OCI-LY3 (cell line): ENCODE results near the gene FUZ.

Source experiments
- H2AFZ ChIP-seq: fragments of 200-600, 300-600 bp; shearing (Covaris generic); 2 replicates; pipeline ENCODE4 v1.6.0; 2014; ENCODE audit warnings: antibody characterized with exemption, low read depth, low read length
- H3K27ac ChIP-seq: fragments of 200-600, 300-600 bp; sonication (generic); 2 replicates; pipeline ENCODE4 v1.5.1; 2014; ENCODE audit warnings: mild to moderate bottlenecking, low read length, moderate library complexity, mixed read lengths
- H3K27me3 ChIP-seq: fragments of 200-600, 300-600 bp; sonication (generic); 2 replicates; pipeline ENCODE4 v1.6.1; 2014; ENCODE audit warnings: low read depth, low read length, mixed read lengths
- H3K36me3 ChIP-seq: fragments of 200-600, 300-600 bp; sonication (generic); replicated peaks from 2 replicates; pipeline ENCODE3; 2014; ENCODE audit warnings: low read depth, low read length, mixed read lengths
- H3K4me1 ChIP-seq: fragments of 300-600, 200-600 bp; sonication (generic); 2 replicates; pipeline ENCODE4 v1.6.1; 2014; ENCODE audit warnings: low read length, mixed read lengths
- H3K4me2 ChIP-seq: fragments of 200-600, 300-600 bp; sonication (generic); 2 replicates; pipeline ENCODE4 v1.6.1; 2014; ENCODE audit warnings: low read length, mixed read lengths
- H3K4me3 ChIP-seq: fragments of 300-600, 200-600 bp; sonication (generic); 2 replicates; pipeline ENCODE4 v1.5.1; 2014; ENCODE audit warnings: antibody characterized with exemption, mild to moderate bottlenecking, low read length, moderate library complexity
- H3K79me2 ChIP-seq: fragments of 300-600, 200-600 bp; shearing (Covaris generic); 2 replicates; pipeline ENCODE4 v1.6.1; 2014; ENCODE audit warnings: mild to moderate bottlenecking, low read length, mixed read lengths
- H3K9ac ChIP-seq: fragments of 300-600, 200-600 bp; shearing (Covaris generic); 2 replicates; pipeline ENCODE4 v1.6.0; 2014; ENCODE audit warnings: mild to moderate bottlenecking, low read length, moderate library complexity
- H3K9me3 ChIP-seq: fragments of 200-600, 300-600 bp; shearing (Covaris generic); 2 replicates; pipeline ENCODE4 v1.6.1; 2014; ENCODE audit warnings: low read length, mixed read lengths; ENCODE audit not compliant: insufficient read depth
- H4K20me1 ChIP-seq: fragments of 200-600, 300-600 bp; sonication (generic); 2 replicates; pipeline ENCODE4 v1.6.1; 2016; ENCODE audit warnings: low read length, mixed read lengths; ENCODE audit not compliant: insufficient read depth
- CTCF ChIP-seq: fragments of 200-600, 300-600 bp; sonication (generic); IDR thresholded peaks from 2 replicates; pipeline ENCODE4 v1.5.1; 2014; ENCODE audit warnings: antibody characterized with exemption, low read length, low read depth
- EZH2phosphoT487 ChIP-seq: fragments of 200-600 bp; shearing (Covaris generic); IDR thresholded peaks from 2 replicates; pipeline ENCODE4 v1.6.1; 2018; ENCODE audit warnings: antibody characterized with exemption, mixed run types, low read depth

Gene FUZ

GRCh38 chr19:49791776-49792445 is 21.2 kb downstream of the FUZ start:
- TF ChIP-seq CTCF, result no peak
- TF ChIP-seq EZH2phosphoT487, result no peak
- Histone ChIP-seq H3K79me2 (no peaks in the 10 kb centered on the region), H3K27me3 (no peaks in the 10 kb centered on the region), H3K36me3 (peaks cover 28% of the 10 kb centered on the region), H3K9ac (no peak overlapping the region), H3K9me3 (no peaks in the 10 kb centered on the region), H4K20me1 (no peaks in the 10 kb centered on the region), H2AFZ (no peak overlapping the region), H3K4me3 (no peak overlapping the region), H3K4me1 (no peaks in the 10 kb centered on the region), H3K27ac (no peak overlapping the region), H3K4me2 (no peak overlapping the region)

GRCh38 chr19:49790866-49791265 is 22.2 kb downstream of the FUZ start:
- no peak for TF ChIP-seq CTCF
- TF ChIP-seq EZH2phosphoT487, result no peak

GRCh38 chr19:49788857-49789256 is 24.2 kb downstream of the FUZ start:
- Histone ChIP-seq H3K36me3 (peaks cover 27% of the 10 kb centered on the region), H3K27me3 (no peaks in the 10 kb centered on the region), H3K79me2 (no peaks in the 10 kb centered on the region), H3K4me2 (no peak overlapping the region), H3K9ac (no peak overlapping the region), H3K27ac (no peak overlapping the region), H4K20me1 (no peaks in the 10 kb centered on the region), H2AFZ (no peak overlapping the region), H3K9me3 (no peaks in the 10 kb centered on the region), H3K4me1 (no peaks in the 10 kb centered on the region), H3K4me3 (no peak overlapping the region)
- TF ChIP-seq CTCF (no peak), EZH2phosphoT487 (no peak)

More at GRCh38 chr19:49790866-49791265, 22.2 kb downstream of the FUZ start:
- Histone ChIP-seq H3K4me3 (no peak overlapping the region), H3K9ac (no peak overlapping the region), H3K27me3 (no peaks in the 10 kb centered on the region), H4K20me1 (no peaks in the 10 kb centered on the region), H2AFZ (no peak overlapping the region), H3K4me1 (no peaks in the 10 kb centered on the region), H3K36me3 (peaks cover 18% of the 10 kb centered on the region), H3K4me2 (no peak overlapping the region), H3K9me3 (no peaks in the 10 kb centered on the region), H3K79me2 (no peaks in the 10 kb centered on the region), H3K27ac (no peak overlapping the region)

GRCh38 chr19:49787746-49788145 is 25.3 kb downstream of the FUZ start:
- no peak overlapping the region for H3K9ac ChIP-seq
- H3K9me3 ChIP-seq, result no peaks in the 10 kb centered on the region
- no peak overlapping the region for H3K4me3 ChIP-seq
- H4K20me1 ChIP-seq, result no peaks in the 10 kb centered on the region
- H3K27me3 ChIP-seq, result no peaks in the 10 kb centered on the region
- H3K36me3 ChIP-seq, result peaks cover 31% of the 10 kb centered on the region
- H3K4me2 ChIP-seq, result no peak overlapping the region
- TF ChIP-seq EZH2phosphoT487 (no peak), CTCF (no peak)
- H3K27ac ChIP-seq, result no peak overlapping the region
- H3K79me2 ChIP-seq, result no peaks in the 10 kb centered on the region
- H2AFZ ChIP-seq, result no peak overlapping the region
- no peaks in the 10 kb centered on the region for H3K4me1 ChIP-seq
